GM12891 (cell line): ENCODE results near the gene NDUFB10.
"Not testable (repeated sequence)": the region's sequence is repeated elsewhere in the genome, so short reads cannot be mapped to it uniquely, and the experiment has no call there.

Source experiments
- DNase-seq: peaks from one replicate; pipeline ENCODE4 v3.0.0; 2011; ENCODE audit warnings: low spot score; ENCODE audit not compliant: insufficient read length
- FAIRE-seq: peaks from 2 replicates; lab custom pipeline; 2011; peaks lifted over from hg19 to GRCh38; lab: Jason Lieb, UNC
- PAX5 ChIP-seq: IDR thresholded peaks from 2 replicates; pipeline ENCODE4 v1.6.1; 2011; ENCODE audit warnings: low read length, moderate library complexity, mild to moderate bottlenecking; ENCODE audit not compliant: insufficient read depth, severe bottlenecking
- POLR2A ChIP-seq: IDR thresholded peaks from 2 replicates; pipeline ENCODE4 v1.6.1; 2011; ENCODE audit warnings: low read depth, low read length, control low read depth
- POLR2AphosphoS5 ChIP-seq: IDR thresholded peaks from 2 replicates; pipeline ENCODE4 v1.6.1; 2011; ENCODE audit warnings: low read depth, low read length, control low read depth
- POU2F2 ChIP-seq: IDR thresholded peaks from 2 replicates; pipeline ENCODE4 v1.6.1; 2011; ENCODE audit warnings: low read depth, mild to moderate bottlenecking, control low read depth, low read length, moderate library complexity
- SPI1 ChIP-seq: IDR thresholded peaks from 2 replicates; pipeline ENCODE4 v1.6.1; 2011; ENCODE audit warnings: low read depth, low read length, control low read depth
- TAF1 ChIP-seq: IDR thresholded peaks from 2 replicates; pipeline ENCODE4 v1.6.1; 2011; ENCODE audit warnings: low read depth, low read length, control low read depth

The NDUFB10 gene

GRCh38 chr16:1938910-1939309, 20.4 kb upstream of the NDUFB10 start:
- DNase-seq, result no peak
- TF ChIP-seq SPI1 (no peak), POU2F2 (no peak)
- FAIRE-seq, result no peak

DNA sequence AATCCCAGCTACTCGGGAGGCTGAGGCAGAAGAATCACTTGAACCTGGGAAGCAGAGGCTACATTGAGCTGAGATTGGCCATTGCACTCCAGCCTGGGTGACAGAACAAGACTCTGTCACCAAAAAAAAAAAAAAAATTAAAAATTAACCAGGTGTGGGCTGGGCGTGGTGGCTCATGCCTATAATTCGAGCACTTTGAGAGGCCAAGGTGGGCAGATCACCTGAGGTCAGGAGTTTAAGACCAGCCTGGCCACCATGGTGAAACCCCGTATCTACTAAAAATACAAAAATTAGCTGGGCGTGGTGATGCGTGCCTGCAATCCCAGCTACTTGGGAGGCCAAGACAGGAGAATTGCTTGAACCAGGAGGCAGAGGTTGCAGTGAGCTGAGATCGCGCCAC, 19.5 kb upstream of the NDUFB10 start:
- FAIRE-seq, result not testable (repeated sequence)

DNA sequence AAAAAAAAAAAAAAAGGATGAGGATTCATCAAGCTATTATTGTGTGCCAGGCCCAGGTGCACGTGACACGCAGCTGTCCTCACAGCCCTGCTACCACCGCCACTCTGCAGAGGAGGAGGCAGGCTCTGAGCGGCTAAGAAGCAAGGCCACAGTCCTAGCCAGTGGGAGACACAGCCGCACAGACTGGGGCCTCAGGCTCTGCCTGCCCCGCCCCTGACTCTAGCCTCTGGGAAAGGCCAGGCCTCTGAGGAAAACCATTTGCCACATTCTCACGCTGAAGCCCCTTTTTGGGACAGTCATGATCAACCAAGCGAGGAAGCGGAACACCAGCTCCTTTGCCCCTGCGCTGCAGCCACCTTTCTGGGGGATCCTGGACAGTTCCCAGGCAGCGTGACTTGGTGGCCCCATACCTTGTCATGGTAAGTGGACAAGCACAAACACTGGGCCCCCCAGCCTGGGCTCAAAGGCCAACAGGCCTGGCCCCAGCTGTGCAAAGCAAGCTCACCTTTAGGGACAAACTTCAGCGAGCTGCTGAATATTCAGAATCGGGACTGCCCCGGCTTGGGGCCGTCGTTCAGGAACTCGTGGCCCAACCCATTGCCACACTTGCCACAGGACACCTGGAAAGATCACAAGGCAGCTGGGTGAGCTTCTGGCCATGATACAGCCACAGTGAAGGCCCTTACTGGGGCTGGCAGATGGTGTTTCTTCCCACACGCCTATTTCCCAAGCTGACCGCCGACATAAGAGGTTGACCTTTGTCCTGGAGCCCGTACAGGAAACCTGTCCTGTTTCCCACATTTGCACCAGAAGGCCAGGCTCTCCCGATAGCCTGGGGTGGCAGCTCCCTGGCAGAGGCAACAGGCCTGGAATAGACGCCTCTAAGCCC, 18.8 kb upstream of the NDUFB10 start:
- no peak for DNase-seq
- TF ChIP-seq POU2F2, result peak; percentile 91
- no peak for TF ChIP-seq POLR2A
- TF ChIP-seq POLR2AphosphoS5, result no peak
- no peak for FAIRE-seq

More for the DNA sequence above, 19.5 kb upstream of the NDUFB10 start:
- not testable (repeated sequence) for DNase-seq

DNA sequence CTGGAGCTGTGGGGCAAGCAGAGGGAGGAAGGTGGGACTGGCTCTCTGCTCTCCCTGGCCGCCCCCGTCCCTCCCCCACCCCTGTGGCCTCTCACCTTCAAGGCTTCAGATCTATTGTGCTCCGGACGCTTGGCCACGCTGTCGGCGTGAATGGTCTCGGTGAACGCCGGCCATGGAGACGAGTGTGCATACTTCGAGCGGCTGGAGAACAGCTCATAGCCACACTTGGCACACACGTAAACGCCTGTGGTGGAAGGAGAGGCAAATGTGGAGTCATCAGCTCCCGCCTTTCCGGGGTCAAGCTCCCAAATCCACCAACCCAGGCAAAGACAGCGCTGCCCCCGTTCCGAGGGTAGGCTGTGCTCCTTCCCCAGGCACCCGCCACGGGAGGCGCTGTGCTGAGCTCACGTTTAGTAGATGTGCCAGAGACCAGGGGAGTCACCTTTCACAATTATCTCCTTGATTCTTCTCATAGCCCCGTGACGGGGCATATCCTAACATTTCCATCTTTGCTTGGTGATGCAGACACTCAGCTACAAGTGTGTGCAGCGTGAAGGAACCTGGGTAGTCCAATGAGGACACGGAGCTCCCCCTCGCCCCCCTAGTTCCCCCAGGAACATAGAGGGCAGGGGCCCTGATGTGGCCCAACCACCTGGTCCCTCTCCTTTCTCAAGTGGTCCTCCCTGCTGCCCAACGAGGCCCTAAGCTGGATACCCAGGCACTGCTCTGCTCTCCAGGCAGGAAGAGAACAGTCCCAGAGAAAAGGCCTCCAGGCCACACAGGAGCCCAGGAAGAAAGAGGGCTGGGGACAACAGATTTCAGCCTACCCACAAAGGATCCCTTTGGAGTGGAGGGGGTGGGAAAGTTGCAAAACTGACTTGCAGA, 17.9 kb upstream of the NDUFB10 start:
- DNase-seq (no peak), FAIRE-seq (no peak)
- TF ChIP-seq POLR2A (no peak), SPI1 (no peak), TAF1 (no peak), POLR2AphosphoS5 (no peak), POU2F2 (no peak), PAX5 (no peak)

GRCh38 chr16:1942047-1942809, 17.1 kb upstream of the NDUFB10 start:
- DNase-seq (no peak), FAIRE-seq (peak; percentile 81)
- TF ChIP-seq POLR2AphosphoS5 (no peak), POU2F2 (no peak), TAF1 (no peak), POLR2A (no peak), SPI1 (0 out of 2 replicates have a peak, but pooled peaks have one; percentile 23), PAX5 (no peak)

DNA sequence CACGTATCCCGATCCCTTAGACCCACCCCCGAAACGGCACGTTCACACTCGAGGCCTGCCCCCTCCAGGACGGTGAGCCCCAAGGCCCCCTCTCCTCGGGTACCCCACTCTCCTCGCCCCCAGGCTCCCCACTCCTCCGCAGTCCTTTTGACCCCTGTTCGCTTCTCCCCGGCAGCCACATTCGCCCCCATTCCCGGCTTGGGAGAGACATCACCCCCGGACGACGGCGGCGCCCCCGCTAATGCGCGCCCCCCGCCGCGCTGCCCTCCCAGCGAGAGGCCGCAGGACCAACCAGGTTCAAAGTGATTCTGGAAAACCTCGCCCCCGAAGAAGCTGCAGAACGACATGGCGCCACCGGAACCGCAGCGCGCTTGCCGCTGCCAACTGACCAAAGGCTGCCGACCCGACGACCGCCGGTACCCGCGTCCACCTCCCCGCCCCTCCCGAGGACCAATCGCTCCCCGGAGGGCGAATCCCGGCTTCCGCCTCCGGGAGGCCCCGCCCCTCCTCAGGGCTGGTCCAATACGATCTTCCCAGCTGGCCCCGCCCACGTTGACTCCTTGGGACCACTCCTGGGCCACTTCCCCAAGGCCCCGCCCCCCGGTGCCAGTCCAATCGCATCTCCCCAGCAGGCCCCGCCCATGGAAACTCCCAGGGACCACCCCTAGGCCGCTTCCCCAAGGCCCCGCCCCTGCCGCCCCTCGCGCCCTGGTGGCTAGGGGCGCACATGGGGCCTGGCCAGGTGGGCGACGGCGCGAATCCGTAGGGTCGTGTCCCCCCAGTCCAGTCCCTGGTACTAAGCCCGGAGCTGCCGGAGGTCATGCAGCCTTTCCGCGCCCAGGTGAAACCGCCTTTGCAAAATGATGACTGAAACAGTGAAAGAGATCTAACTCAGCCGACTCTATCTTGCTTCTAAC, 16.3 kb upstream of the NDUFB10 start, which contains the start of gene MSRB1:
TSS of gene MSRB1 (minus strand) at position 390 of the 917 bp plus-strand sequence. CDS start at position 347, 43 bp downstream.
- peak; percentile 98 for FAIRE-seq
- TF ChIP-seq PAX5 (no peak), POLR2A (peak; percentile 57; the same call in 1 of the 2 replicates), POU2F2 (no peak), POLR2AphosphoS5 (peak; percentile 55; the same call in 1 of the 2 replicates), SPI1 (peak; percentile 52), TAF1 (no peak)
- DNase-seq, result peak; percentile 100

GRCh38 chr16:1944612-1945199, 14.6 kb upstream of the NDUFB10 start:
- DNase-seq, result no peak
- no peak for FAIRE-seq
- TF ChIP-seq SPI1 (no peak), POU2F2 (no peak), PAX5 (no peak), TAF1 (no peak), POLR2AphosphoS5 (no peak), POLR2A (no peak)

DNA sequence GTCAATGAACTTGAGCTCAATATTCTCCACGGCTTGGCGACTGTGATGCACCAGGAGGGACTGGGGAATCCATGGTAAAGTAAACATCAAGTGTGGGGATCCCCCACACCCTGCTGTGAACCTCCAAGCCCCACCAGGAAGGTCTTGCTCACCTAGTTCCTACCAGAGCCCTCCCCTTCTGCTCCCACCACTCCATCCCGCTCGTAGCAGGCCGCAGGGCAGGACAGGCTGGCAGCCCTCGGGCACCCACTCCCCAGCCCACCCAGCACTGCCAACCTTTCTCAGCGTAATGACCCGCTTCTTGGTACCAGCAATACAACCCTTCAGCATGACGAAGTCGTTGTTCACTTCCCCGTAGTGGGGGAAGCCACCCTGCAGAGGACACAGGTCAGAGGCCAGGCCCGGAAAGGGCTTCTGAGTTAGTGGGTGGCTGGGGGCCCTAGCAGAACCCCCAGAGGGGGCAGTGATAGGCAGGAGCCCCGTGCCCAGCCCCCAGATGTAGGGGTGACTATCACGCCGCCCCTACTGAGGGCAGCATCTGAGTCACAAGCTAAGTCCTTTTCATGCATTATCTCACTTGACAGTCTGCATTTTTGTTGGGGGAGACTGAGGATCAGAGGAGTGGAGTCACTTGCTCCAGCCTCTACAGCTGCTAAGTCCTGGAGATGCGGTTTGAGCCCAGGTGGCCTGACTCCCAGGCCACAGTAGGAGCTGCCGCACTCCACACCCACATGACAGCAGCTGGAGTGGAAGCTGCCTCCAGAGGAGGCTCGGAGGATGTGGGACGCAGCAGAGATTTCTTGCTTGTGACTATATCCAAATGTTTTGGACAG, 13.6 kb upstream of the NDUFB10 start:
- FAIRE-seq (no peak), DNase-seq (no peak)
- TF ChIP-seq SPI1 (no peak), POLR2A (no peak), POU2F2 (no peak), TAF1 (no peak), POLR2AphosphoS5 (no peak), PAX5 (no peak)
